Duodenal mucosa (tissue), 2 donors: Measurements from ENCODE around the gene RALA.
"Not testable (repeated sequence)": the region's sequence is repeated elsewhere in the genome, so short reads cannot be mapped to it uniquely, and the experiment has no call there.

Source experiments
- H3K27ac ChIP-seq: one replicate; pipeline ENCODE4 v1.7.0; 2013; ENCODE audit warnings: low read depth, low read length
- H3K27me3 ChIP-seq, 2 donors: one replicate each; pipeline ENCODE4 v1.7.0; 2013; ENCODE audit warnings: low read length in 2 of 2, control low read depth in 1 of 2; ENCODE audit not compliant: insufficient read depth in 2 of 2, control insufficient read depth in 1 of 2
- H3K36me3 ChIP-seq, 2 donors: one replicate each; pipeline ENCODE4 v1.7.0; 2013; ENCODE audit warnings: low read length in 2 of 2, control low read depth in 1 of 2; ENCODE audit not compliant: insufficient read depth in 2 of 2, control insufficient read depth in 1 of 2
- H3K4me1 ChIP-seq, 2 donors: one replicate each; pipeline ENCODE4 v1.7.0; 2013; ENCODE audit warnings: low read length in 2 of 2, control low read depth in 1 of 2; ENCODE audit not compliant: insufficient read depth in 2 of 2, control insufficient read depth in 1 of 2
- H3K4me3 ChIP-seq, 2 donors: one replicate each; pipeline ENCODE4 v1.7.0; 2013; ENCODE audit warnings: low read length in 2 of 2, low read depth in 1 of 2
- H3K9ac ChIP-seq, 2 donors: one replicate each; pipeline ENCODE4 v1.7.0; 2013; ENCODE audit warnings: low read length in 2 of 2, low read depth in 1 of 2
- H3K9me3 ChIP-seq, 2 donors: one replicate each; pipeline ENCODE4 v1.7.0; 2013; ENCODE audit warnings: low read length in 2 of 2, control low read depth in 1 of 2; ENCODE audit not compliant: control insufficient read depth in 1 of 2

RALA gene

DNA sequence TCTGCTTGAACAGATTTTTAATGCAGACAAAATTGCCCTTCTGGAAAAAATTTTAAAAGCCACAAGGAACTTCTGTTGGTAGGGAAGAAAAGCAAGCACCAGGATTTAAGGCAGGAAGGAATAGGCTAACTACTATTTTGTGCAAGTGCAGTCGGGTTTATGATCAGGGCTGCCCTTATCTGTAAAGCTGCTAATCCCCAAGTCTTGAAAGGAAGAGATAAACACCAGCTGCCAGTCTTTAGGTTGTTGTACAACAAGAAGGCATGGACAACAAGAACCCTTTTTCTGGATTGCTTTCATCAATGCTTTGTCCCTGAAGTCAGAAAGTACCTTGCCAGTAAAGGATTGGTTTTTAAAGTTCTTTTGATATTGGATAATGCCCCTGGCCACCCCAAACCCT lies 40.7 kb downstream of the RALA start:
- Histone ChIP-seq H3K4me1 (peaks cover 0 to 6% of the 10 kb centered on the region in 2 donors), H3K4me3 (no peak overlapping the region), H3K9ac (no peak overlapping the region), H3K36me3 (peaks cover 0 to 2% of the 10 kb centered on the region in 2 donors), H3K27ac (no peak overlapping the region), H3K27me3 (no peaks in the 10 kb centered on the region), H3K9me3 (peaks cover 0 to 5% of the 10 kb centered on the region in 2 donors)

DNA sequence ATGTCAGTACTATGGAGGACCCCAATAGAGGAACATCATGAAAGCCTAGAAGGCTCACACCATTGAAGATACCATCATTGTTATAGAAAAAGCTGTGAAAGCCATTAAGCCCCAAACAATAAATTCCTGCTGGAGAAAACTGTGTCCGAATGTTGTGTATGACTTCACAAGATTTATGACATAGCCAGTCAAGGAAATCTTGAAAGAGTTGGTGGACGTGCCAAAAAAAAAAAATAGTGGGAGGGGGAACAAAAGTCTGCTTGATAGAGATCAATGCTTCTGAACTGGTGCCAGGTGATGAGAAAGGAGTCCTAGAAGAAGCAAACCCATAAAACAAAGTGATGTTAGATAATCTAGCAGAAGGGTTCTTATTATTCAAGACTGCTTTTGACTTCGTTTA lies 41.2 kb downstream of the RALA start:
- H3K4me1 ChIP-seq = peaks cover 0 to 6% of the 10 kb centered on the region in 2 donors
- H3K36me3 ChIP-seq = peaks cover 0 to 2% of the 10 kb centered on the region in 2 donors
- H3K9ac ChIP-seq = no peak overlapping the region
- H3K27me3 ChIP-seq = no peaks in the 10 kb centered on the region
- no peak overlapping the region for H3K4me3 ChIP-seq
- peaks cover 0 to 5% of the 10 kb centered on the region in 2 donors for H3K9me3 ChIP-seq
- no peak overlapping the region for H3K27ac ChIP-seq

DNA sequence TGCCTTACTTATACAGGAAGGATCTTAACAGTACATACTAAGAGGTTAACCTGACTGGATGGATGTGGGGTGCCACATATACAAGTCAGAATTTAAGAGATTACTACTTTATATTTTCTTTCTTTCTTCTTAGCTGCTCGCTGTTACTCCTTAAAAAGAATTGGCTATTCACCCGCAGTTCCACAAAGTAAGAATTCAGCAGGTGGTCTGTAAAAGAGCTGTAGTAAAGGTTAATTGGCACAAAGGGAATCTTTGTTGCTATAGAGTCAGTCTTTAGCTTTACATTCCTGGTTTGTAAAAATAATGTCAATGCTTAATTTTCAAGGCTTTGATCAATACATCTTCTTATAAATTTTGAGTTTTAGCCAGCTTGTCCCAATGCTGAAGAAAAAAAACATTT lies 43.2 kb downstream of the RALA start:
- H3K27ac ChIP-seq = no peak overlapping the region
- no peaks in the 10 kb centered on the region for H3K36me3 ChIP-seq
- peaks cover 0 to 5% of the 10 kb centered on the region in 2 donors for H3K9me3 ChIP-seq
- no peaks in the 10 kb centered on the region for H3K27me3 ChIP-seq
- no peak overlapping the region for H3K9ac ChIP-seq
- peaks cover 0 to 6% of the 10 kb centered on the region in 2 donors for H3K4me1 ChIP-seq
- H3K4me3 ChIP-seq = no peak overlapping the region

DNA sequence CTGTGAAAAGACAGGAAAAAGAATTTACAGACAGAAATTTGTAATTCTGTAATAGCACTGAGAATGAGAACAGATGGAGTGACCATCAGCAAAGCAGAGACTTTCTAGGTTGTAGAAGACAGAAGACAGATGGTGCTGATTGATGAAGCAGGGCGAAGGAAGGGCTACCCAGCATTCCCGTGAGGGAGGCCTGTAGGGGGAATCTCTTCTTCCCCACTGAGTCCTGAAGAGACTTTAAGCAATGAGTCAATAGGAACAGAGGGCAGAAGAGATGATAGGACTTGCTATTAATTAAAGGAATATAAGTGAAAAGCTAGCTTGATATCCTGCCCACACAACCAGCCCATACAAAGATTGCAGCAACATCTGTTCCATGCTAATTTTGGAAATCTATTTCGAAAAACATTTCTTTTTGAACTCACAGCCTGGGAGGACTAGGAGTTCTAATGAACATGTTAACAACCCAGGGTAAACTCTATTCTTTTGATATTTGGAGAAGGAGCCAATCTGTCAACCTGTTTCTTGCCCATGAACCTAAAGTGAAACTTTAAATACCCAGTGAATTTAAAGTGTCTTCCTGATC lies 44.1 kb downstream of the RALA start:
- H3K4me3 ChIP-seq = no peak overlapping the region
- H3K27ac ChIP-seq = no peak overlapping the region
- H3K36me3 ChIP-seq = no peaks in the 10 kb centered on the region
- no peak overlapping the region for H3K9ac ChIP-seq
- H3K4me1 ChIP-seq = peaks cover 0 to 6% of the 10 kb centered on the region in 2 donors
- H3K9me3 ChIP-seq = no peaks in the 10 kb centered on the region
- no peaks in the 10 kb centered on the region for H3K27me3 ChIP-seq

DNA sequence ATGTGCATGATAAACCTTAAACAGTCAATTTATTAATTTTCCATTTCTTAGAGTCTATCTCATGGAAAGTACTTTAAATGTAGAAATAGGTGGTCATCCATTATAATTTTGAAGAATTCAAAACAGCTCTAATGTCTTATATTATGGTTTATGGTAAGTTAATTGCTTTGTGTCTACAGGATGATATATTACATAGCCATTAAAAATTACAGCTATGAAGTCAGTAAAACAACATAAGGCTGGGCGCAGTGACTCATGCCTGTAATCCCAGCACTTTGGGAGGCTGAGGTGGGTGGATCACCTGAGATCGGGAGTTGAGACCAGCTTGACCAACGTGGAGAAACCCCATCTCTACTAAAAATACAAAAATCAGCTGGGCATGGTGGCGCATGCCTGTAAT lies 44.9 kb downstream of the RALA start:
- not testable (repeated sequence) for H3K9ac ChIP-seq, H3K27me3 ChIP-seq, H3K4me1 ChIP-seq, H3K9me3 ChIP-seq, H3K4me3 ChIP-seq, H3K36me3 ChIP-seq, H3K27ac ChIP-seq

DNA sequence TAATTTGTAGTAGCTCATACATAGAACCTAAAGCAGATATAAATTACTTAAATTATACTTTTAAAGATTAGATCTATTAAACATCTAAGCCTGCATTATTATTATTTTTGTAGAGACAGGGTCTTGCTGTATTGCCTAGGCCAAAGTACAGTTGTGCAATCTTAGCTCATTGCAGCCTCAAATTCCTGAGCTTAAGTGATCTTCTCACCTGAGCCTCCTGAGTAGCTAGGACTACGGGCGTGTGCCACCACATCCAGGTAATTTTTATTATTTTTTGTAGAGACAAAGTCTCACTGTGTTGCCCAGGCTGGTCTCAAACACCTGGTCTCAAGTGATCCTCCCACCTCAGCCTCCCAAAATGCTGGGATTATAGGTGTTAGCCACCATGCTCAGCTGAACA lies 46.7 kb downstream of the RALA start:
- Histone ChIP-seq H3K27me3 (no peaks in the 10 kb centered on the region), H3K36me3 (no peaks in the 10 kb centered on the region), H3K9me3 (no peaks in the 10 kb centered on the region), H3K4me1 (peaks cover 0 to 6% of the 10 kb centered on the region in 2 donors), H3K27ac (no peak overlapping the region), H3K4me3 (no peak overlapping the region), H3K9ac (no peak overlapping the region)

DNA sequence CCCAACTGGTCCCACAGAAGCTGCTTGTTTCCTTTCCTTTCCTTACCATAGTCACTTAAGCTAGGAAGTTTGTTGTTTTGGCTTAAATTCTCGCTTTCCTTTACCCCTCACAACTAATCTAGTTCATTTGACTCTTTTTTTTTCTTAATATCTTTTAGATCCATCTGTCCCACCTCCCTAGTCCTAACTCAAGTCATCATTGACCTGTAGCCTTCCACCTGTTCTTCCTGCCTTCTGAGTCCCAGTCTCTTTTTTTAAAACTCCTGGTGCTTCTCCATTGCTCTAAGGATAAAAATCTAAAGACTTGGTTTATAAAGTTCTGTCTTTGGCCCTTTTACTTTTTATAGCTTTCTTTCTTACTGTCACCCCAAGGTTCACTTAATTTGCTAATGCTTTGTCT lies 47.6 kb downstream of the RALA start:
- Histone ChIP-seq H3K27ac (no peak overlapping the region), H3K9ac (no peak overlapping the region), H3K4me3 (no peak overlapping the region), H3K27me3 (no peaks in the 10 kb centered on the region), H3K4me1 (peaks cover 0 to 6% of the 10 kb centered on the region in 2 donors), H3K9me3 (no peaks in the 10 kb centered on the region), H3K36me3 (no peaks in the 10 kb centered on the region)

DNA sequence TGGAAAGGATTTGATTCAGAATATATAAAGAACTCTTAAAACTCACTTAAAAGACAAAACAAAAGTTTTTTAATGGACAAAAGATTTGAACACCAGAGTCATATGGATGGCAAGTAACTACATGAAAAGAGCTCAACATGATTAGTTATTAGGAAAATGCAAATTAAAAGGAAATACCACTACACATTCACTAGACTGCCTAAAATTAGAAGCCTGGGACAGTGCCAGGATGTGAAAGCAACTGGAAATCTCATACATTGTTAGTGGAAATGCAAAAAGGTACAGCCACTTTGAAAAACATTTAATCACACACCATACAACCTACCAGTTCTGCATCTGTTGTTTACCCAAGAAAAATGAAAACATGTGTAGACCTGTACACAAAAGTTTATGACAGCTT lies 48.8 kb downstream of the RALA start:
- Histone ChIP-seq H3K36me3 (peaks cover 0 to 4% of the 10 kb centered on the region in 2 donors), H3K9ac (no peak overlapping the region), H3K4me3 (no peak overlapping the region), H3K27me3 (no peaks in the 10 kb centered on the region), H3K4me1 (peaks cover 0 to 6% of the 10 kb centered on the region in 2 donors), H3K27ac (no peak overlapping the region), H3K9me3 (peaks cover 0 to 5% of the 10 kb centered on the region in 2 donors)

DNA sequence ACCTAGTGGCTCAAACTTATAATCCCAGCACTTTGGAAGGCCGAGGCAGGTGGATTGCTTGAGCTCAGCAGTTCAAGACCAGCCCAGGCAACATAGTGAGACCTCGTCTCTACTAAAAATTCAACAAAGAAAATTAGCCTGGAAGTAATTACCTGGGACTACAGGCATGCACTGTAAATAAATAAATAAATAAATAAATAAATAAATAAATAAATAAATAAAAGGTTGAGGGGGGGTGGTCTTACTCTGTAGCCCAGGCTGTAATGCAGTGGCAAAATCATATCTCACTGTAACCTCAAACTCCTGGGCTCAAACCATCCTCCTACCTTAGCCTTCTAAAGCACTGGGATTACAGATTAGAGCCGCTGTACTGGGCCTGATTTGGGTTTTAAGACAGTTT lies 50.5 kb downstream of the RALA start:
- Histone ChIP-seq H3K9ac (no peak overlapping the region), H3K27me3 (no peaks in the 10 kb centered on the region), H3K36me3 (peaks cover 0 to 4% of the 10 kb centered on the region in 2 donors), H3K9me3 (peaks cover 0 to 5% of the 10 kb centered on the region in 2 donors), H3K4me3 (no peak overlapping the region), H3K27ac (no peak overlapping the region), H3K4me1 (no peaks in the 10 kb centered on the region)

DNA sequence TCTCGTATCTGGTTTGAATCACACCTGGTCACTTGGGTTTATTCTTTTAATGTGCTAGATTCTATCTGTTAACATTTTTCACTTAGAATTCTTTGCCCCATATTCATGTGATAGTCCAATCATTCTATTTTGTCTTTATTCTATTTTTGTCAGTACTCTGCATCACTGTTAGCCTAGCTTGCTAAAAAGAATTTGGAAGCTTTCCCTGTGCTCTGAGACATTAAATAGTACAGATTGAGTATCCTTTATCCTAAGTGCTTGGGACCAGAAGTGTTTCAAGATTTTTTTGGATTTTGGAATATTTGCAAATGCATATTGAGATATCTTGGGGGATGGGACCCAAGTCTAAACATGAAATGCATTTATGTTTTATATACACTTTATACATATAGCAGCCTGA lies 51.0 kb downstream of the RALA start:
- peaks cover 0 to 4% of the 10 kb centered on the region in 2 donors for H3K36me3 ChIP-seq
- no peaks in the 10 kb centered on the region for H3K4me1 ChIP-seq
- H3K27ac ChIP-seq = no peak overlapping the region
- no peaks in the 10 kb centered on the region for H3K27me3 ChIP-seq
- peaks cover 0 to 5% of the 10 kb centered on the region in 2 donors for H3K9me3 ChIP-seq
- H3K9ac ChIP-seq = no peak overlapping the region
- no peak overlapping the region for H3K4me3 ChIP-seq

DNA sequence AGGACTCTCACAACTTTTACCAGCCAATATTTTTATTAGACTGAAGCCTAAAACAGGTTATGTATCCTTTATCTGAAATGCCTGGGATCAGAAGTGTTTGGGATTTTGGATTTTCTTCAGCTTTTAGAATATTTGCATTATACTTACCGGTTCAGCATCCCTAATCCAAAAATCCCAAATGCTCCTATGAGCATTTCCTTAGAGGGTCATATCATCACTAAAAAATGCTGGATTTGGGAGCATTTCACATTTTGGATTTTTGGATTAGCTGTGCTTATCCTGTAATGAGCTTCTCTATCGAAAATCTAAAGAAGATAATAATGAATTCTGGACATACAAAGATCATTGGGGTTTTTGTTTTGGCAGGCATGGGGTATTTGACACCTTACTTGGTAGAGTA lies 53.0 kb downstream of the RALA start:
- peaks cover 0 to 4% of the 10 kb centered on the region in 2 donors for H3K36me3 ChIP-seq
- peaks cover 0 to 5% of the 10 kb centered on the region in 2 donors for H3K9me3 ChIP-seq
- no peak overlapping the region for H3K27ac ChIP-seq
- H3K9ac ChIP-seq = no peak overlapping the region
- no peaks in the 10 kb centered on the region for H3K27me3 ChIP-seq
- no peaks in the 10 kb centered on the region for H3K4me1 ChIP-seq
- H3K4me3 ChIP-seq = no peak overlapping the region
